Measurements from ENCODE around the gene APPBP2.

DNA sequence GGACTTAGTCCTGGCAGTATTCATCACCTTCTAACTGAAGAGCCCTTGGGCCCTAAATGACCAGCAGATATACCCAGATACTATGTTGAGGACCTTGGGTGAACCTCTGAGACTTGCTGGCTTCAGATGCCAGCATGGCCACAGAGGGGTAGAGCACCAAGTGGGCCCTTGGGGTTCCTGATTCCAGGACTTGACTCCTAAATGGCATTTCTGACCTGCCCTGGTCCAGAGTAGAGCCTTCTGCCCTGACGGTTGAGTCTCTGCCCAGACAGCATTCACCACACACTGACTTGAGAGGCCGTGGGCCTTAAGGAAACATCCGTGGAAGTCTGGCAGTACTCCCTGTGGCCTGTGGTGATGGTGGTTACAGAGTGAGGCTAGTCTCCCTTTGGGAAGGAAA lies 2.8 kb upstream of the APPBP2 start:
- TF ChIP-seq, protein P1, sequence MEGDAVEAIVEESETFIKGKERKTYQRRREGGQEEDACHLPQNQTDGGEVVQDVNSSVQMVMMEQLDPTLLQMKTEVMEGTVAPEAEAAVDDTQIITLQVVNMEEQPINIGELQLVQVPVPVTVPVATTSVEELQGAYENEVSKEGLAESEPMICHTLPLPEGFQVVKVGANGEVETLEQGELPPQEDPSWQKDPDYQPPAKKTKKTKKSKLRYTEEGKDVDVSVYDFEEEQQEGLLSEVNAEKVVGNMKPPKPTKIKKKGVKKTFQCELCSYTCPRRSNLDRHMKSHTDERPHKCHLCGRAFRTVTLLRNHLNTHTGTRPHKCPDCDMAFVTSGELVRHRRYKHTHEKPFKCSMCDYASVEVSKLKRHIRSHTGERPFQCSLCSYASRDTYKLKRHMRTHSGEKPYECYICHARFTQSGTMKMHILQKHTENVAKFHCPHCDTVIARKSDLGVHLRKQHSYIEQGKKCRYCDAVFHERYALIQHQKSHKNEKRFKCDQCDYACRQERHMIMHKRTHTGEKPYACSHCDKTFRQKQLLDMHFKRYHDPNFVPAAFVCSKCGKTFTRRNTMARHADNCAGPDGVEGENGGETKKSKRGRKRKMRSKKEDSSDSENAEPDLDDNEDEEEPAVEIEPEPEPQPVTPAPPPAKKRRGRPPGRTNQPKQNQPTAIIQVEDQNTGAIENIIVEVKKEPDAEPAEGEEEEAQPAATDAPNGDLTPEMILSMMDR (conservative IDR thresholded peaks at IDR 0.05): no peak
- TF ChIP-seq EZH2 (IDR thresholded peaks at IDR 0.05; ENCODE audit: low read depth): no peak

All from PC-9 (cell line).